T follicular helper cell (primary cell): ENCODE measurements around the gene MEGF6.
A peak's percentile ranks its signal among the peaks of the same experiment; 100 is the strongest.

Experiments
- DNase-seq: peaks from one replicate; pipeline ENCODE4 v3.0.0-alpha.2; 2020; ENCODE audit warnings: low read depth

MEGF6 gene

GRCh38 chr1:3536420-3537195 is 74.7 kb downstream of the MEGF6 start:
- no peak for DNase-seq

- no peak for DNase-seq
These were observed 75.6 kb downstream of the MEGF6 start for GRCh38 chr1:3535732-3536131.

GRCh38 chr1:3534803-3535637 is 76.3 kb downstream of the MEGF6 start:
- no peak for DNase-seq

- no peak for DNase-seq
These were observed 78.0 kb downstream of the MEGF6 start for GRCh38 chr1:3533067-3534048.

GRCh38 chr1:3531928-3532327 is 79.4 kb downstream of the MEGF6 start:
- DNase-seq: no peak

GRCh38 chr1:3530926-3531818 is 80.1 kb downstream of the MEGF6 start:
- peak; percentile 67 for DNase-seq

- DNase-seq: no peak
These were observed 81.0 kb downstream of the MEGF6 start for GRCh38 chr1:3530086-3530925.

GRCh38 chr1:3529099-3529729 is 82.1 kb downstream of the MEGF6 start:
- DNase-seq: no peak

- DNase-seq: no peak
These were observed 83.5 kb downstream of the MEGF6 start for GRCh38 chr1:3527774-3528173.

- DNase-seq: no peak
These were observed 85.5 kb downstream of the MEGF6 start for GRCh38 chr1:3525551-3526482.

GRCh38 chr1:3524556-3525203 is 86.6 kb downstream of the MEGF6 start:
- no peak for DNase-seq

GRCh38 chr1:3523980-3524379 is 87.3 kb downstream of the MEGF6 start:
- DNase-seq: no peak

- DNase-seq: no peak
These were observed 88.6 kb downstream of the MEGF6 start for GRCh38 chr1:3522564-3523265.

GRCh38 chr1:3522112-3522511 is 89.2 kb downstream of the MEGF6 start:
- no peak for DNase-seq

- DNase-seq: no peak
These were observed 89.9 kb downstream of the MEGF6 start for GRCh38 chr1:3521426-3521825.

- no peak for DNase-seq
These were observed 90.6 kb downstream of the MEGF6 start for GRCh38 chr1:3520419-3521378.
